Measurements from ENCODE around the gene ABI3BP.

Gene ABI3BP

DNA sequence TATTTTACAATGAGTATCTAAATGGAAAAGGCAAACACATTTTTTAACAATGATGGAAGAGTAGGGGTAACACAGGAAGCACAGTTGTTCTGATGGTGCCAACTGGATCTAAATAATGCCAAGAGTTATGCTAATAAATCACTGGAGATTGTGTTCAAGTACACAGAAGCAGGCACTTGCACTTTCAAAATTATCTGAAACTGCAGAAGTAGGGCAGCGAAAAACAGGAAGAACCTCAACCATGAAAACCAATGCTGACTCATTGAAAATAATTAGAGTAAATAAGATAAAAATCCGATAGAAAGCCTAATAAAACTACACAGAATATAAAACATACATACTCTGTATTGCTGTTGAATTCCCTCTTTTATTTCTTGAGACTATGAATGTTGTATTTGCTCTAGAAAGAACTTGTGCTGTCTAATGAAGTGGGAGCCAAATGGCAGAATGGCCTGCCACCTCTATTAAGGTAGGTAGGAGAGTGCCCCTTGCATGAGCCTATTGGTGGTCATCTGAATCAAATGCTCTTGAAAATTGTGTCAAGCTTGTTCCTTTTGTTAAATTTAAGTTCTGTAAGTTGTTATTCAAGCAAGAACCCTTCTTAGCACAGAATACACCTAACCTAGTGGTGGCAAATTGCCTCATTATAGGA, 93.7 kb downstream of the ABI3BP start:
- no peak overlapping the region for H3K4me3 ChIP-seq (ENCODE audit: control insufficient read depth, low read depth, low read length)
- TF ChIP-seq, protein P1, sequence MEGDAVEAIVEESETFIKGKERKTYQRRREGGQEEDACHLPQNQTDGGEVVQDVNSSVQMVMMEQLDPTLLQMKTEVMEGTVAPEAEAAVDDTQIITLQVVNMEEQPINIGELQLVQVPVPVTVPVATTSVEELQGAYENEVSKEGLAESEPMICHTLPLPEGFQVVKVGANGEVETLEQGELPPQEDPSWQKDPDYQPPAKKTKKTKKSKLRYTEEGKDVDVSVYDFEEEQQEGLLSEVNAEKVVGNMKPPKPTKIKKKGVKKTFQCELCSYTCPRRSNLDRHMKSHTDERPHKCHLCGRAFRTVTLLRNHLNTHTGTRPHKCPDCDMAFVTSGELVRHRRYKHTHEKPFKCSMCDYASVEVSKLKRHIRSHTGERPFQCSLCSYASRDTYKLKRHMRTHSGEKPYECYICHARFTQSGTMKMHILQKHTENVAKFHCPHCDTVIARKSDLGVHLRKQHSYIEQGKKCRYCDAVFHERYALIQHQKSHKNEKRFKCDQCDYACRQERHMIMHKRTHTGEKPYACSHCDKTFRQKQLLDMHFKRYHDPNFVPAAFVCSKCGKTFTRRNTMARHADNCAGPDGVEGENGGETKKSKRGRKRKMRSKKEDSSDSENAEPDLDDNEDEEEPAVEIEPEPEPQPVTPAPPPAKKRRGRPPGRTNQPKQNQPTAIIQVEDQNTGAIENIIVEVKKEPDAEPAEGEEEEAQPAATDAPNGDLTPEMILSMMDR (IDR thresholded peaks at IDR 0.05; ENCODE audit: control insufficient read depth, insufficient read depth, low read depth, low read length, missing control alignments), result no peak
- DNase-seq (ENCODE audit: low read depth), result no peak

DNA sequence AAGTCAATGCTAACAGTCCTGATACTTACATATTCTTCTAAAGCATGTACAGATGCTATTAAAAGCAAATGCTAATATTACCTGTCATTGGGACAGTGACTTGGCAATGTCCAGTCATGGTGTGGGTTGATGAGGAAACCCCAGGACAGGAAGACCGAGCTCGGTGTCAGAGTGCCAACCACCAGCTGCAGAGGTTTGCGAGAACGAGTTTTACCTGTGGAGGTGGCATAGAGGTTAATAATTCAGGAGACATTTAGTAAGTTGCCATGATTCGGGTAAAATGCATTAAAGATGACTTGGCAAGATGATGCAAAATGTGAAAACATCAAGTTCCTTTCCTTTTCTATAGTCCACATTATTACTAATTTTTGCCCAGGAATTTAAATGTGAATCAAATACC, 94.5 kb downstream of the ABI3BP start:
- TF ChIP-seq, protein P1 (IDR thresholded peaks at IDR 0.05; ENCODE audit: control insufficient read depth, insufficient read depth, low read depth, low read length, missing control alignments), result no peak
- H3K4me3 ChIP-seq (ENCODE audit: control insufficient read depth, low read depth, low read length), result no peak overlapping the region
- DNase-seq (ENCODE audit: low read depth), result no peak

DNA sequence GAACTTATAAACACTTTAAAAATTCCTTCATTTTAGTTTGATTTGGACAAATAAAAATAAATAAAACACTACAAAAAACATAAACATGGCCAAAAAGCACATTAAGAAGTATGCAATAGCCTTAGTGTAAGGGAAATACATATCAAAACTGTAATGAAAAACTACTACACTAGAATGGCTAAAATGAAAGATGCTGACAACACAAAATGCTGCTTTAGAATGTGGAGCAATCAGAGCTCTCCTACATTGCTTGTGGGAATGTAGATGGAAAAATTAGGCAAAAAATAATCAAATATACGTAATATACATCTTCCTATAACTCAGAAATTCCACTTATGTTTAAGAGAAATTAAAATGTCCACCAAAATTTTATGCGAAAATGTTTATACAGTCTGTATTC, 96.2 kb downstream of the ABI3BP start:
- no peak for DNase-seq (ENCODE audit: low read depth)
- H3K4me3 ChIP-seq (ENCODE audit: control insufficient read depth, low read depth, low read length), result no peak overlapping the region
- TF ChIP-seq, protein P1 (IDR thresholded peaks at IDR 0.05; ENCODE audit: control insufficient read depth, insufficient read depth, low read depth, low read length, missing control alignments), result no peak

DNA sequence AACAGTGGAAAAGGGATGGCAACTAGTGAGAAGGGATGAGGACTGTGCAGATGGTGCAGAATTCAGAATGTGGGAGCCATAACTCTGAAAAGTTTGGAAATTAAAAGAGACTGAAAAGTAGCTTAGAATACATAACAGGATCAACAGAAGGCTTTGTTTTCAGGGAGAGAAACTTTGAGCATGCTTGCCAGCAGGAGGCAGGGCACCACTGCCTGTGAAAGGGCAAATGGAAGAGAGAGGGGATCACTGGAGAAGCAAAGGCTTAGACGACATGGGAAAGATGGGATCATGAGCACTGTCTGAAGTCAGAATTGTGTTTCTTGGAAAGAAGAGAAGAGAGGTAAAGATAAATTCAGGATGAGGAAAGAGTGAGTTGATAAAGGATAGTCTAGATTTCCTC, 99.6 kb downstream of the ABI3BP start:
- no peak for DNase-seq (ENCODE audit: low read depth)
- no peak overlapping the region for H3K4me3 ChIP-seq (ENCODE audit: control insufficient read depth, low read depth, low read length)
- TF ChIP-seq, protein P1 (IDR thresholded peaks at IDR 0.05; ENCODE audit: control insufficient read depth, insufficient read depth, low read depth, low read length, missing control alignments), result peak; percentile 75

DNA sequence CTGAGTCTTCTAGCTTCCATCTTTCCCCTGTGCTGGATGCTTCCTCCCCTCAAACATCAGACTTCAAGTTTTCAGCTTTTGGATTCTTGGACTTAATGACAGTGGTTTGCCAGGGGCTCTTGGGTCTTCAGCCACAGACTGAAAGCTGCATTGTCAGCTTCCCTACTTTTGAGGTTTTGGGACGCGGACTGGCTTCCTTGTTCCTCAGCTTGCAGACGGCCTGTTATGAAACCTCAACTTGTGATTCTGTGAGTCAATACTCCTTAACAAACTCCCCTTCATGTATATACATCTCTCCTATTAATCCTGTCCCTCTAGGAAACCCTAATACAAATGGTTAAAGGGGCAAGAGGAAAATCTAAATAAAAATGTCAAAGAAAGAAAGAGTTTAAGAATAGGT, 100.1 kb downstream of the ABI3BP start:
- no peak overlapping the region for H3K4me3 ChIP-seq (ENCODE audit: control insufficient read depth, low read depth, low read length)
- TF ChIP-seq, protein P1 (IDR thresholded peaks at IDR 0.05; ENCODE audit: control insufficient read depth, insufficient read depth, low read depth, low read length, missing control alignments), result no peak
- DNase-seq (ENCODE audit: low read depth), result no peak

DNA sequence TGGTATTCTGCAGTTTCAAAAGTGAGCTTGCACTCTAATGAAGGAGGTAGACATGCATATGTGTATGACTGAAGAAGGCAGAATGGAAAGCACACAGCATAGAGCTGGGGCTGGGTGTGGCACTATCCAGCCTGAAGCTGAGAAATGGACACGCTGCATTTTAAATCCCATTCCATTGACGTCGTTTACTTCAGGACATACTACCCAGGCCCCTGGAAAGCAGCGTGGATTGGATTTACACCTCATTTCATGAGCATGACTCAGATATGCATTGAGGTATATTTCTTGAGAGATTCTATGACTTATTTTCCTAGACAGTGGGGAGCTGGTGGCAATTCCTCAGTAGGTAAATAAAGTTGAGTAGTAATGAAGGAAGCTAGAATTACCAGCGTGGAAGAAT, 101.4 kb downstream of the ABI3BP start:
- no peak for DNase-seq (ENCODE audit: low read depth)
- no peak overlapping the region for H3K4me3 ChIP-seq (ENCODE audit: control insufficient read depth, low read depth, low read length)
- TF ChIP-seq, protein P1 (IDR thresholded peaks at IDR 0.05; ENCODE audit: control insufficient read depth, insufficient read depth, low read depth, low read length, missing control alignments), result no peak
